Measurements from ENCODE around the gene PRR36. TPM values are rescaled to one million over a fixed set of nuclear protein-coding genes. Genes with fewer than 3 reads are reported as not detected.

Gene PRR36
- total and polyA plus RNA-seq, 12 donors, result 0.22 to 5.2 (median 1.1) TPM; not detected in 1

GRCh38 chr19:7844951-7845350 is 29.2 kb downstream of the PRR36 start:
- WGBS, 4 donors, result 87 to 93% (median 92%) methylated on average over 3 to 10 of the region's 10 CpGs; no CpG with 5 or more reads in 1 of the 4 donors
- intact Hi-C loops (cut with DNase I), result no loop called here

GRCh38 chr19:7844405-7844804 is 29.8 kb downstream of the PRR36 start:
- WGBS, 4 donors, result 88 to 91% (median 89%) methylated on average over 5 of the region's 5 CpGs
- H3K36me3 ChIP-seq (replicated peaks in 1 of 2), result no peaks in the 10 kb centered on the region
- no peak for DNase-seq
- H3K4me3 ChIP-seq, result no peak overlapping the region
- no peaks in the 10 kb centered on the region for H3K4me1 ChIP-seq (replicated peaks in 1 of 2)
- no peak overlapping the region for H3K27ac ChIP-seq
- H3K27me3 ChIP-seq, result no peaks in the 10 kb centered on the region
- intact Hi-C loops (cut with DNase I), result no loop called here
- H3K9me3 ChIP-seq (replicated peaks in 1 of 3), result no peaks in the 10 kb centered on the region
- TF ChIP-seq CTCF (IDR thresholded peaks at IDR 0.05) (no peak), POLR2A (IDR thresholded peaks at IDR 0.05) (no peak)

More at GRCh38 chr19:7844951-7845350, 29.2 kb downstream of the PRR36 start:
- H3K4me1 ChIP-seq (replicated peaks in 1 of 2), result no peaks in the 10 kb centered on the region
- TF ChIP-seq POLR2A (IDR thresholded peaks at IDR 0.05) (no peak), CTCF (IDR thresholded peaks at IDR 0.05) (no peak)
- H3K36me3 ChIP-seq (replicated peaks in 1 of 2), result no peaks in the 10 kb centered on the region
- no peaks in the 10 kb centered on the region for H3K27me3 ChIP-seq
- H3K9me3 ChIP-seq (replicated peaks in 1 of 3), result no peaks in the 10 kb centered on the region
- no peak overlapping the region for H3K27ac ChIP-seq
- peak in 1 of 7 donors; percentile 10 for DNase-seq
- H3K4me3 ChIP-seq, result no peak overlapping the region

GRCh38 chr19:7843521-7843920 is 30.7 kb downstream of the PRR36 start:
- TF ChIP-seq POLR2A (IDR thresholded peaks at IDR 0.05) (no peak), CTCF (IDR thresholded peaks at IDR 0.05) (no peak)
- Histone ChIP-seq H3K4me3 (no peak overlapping the region), H3K9me3 (replicated peaks in 1 of 3) (no peaks in the 10 kb centered on the region), H3K27ac (no peak overlapping the region), H3K4me1 (replicated peaks in 1 of 2) (no peaks in the 10 kb centered on the region), H3K27me3 (no peaks in the 10 kb centered on the region), H3K36me3 (replicated peaks in 1 of 2) (no peaks in the 10 kb centered on the region)
- 83 to 96% (median 91%) methylated on average over 6 of the region's 6 CpGs for WGBS, 4 donors
- DNase-seq, result no peak
- intact Hi-C loops (cut with DNase I), result no loop called here

GRCh38 chr19:7842661-7843294 is 31.4 kb downstream of the PRR36 start:
- H3K4me3 ChIP-seq, result no peak overlapping the region
- H3K36me3 ChIP-seq (replicated peaks in 1 of 2), result no peaks in the 10 kb centered on the region
- 90 to 96% (median 95%) methylated on average over 12 of the region's 12 CpGs for WGBS, 4 donors
- no peak overlapping the region for H3K27ac ChIP-seq
- H3K4me1 ChIP-seq (replicated peaks in 1 of 2), result no peaks in the 10 kb centered on the region
- TF ChIP-seq POLR2A (IDR thresholded peaks at IDR 0.05), result no peak
- no peak for TF ChIP-seq CTCF (IDR thresholded peaks at IDR 0.05)
- H3K9me3 ChIP-seq (replicated peaks in 1 of 3), result no peaks in the 10 kb centered on the region
- no peak for DNase-seq
- H3K27me3 ChIP-seq, result no peaks in the 10 kb centered on the region
- intact Hi-C loops (cut with DNase I), result no loop called here

Measured in adrenal gland (tissue), 12 donors.